ENCODE measurements around the gene OPCML. TPM values are rescaled to one million over a fixed set of nuclear protein-coding genes. Genes with fewer than 3 reads are reported as not detected.

OPCML gene
- total and polyA plus RNA-seq, 2 donors (not counting 1 experiment from before 2014, with no cell fraction given): not detected

DNA sequence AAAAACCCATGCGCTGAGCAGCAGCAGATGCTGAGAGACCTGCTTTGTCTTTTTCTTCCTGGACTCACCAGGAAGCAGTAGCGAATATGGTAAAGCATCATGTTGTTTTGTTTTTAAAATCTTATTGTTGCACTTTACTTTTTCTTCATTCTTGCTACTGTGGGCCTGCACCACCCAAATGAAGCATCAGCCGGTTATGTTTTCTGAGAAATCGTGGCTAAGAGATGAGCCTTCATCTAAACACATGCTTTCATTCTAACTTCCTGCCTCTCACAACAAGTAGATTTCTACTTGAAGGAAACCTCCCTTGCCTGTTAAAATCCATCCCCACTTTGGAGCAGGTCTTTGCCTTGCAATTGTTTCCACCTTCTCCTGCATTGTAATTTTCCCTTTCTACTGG is 1136.0 kb downstream of the OPCML start:
- CTCF ChIA-PET: no interaction called here
- H3K27ac ChIP-seq (ENCODE audit: low read length in 2 of 2): no peak overlapping the region
- no peak overlapping the region for H2AFZ ChIP-seq (ENCODE audit: insufficient read depth, low read depth, low read length, poor library complexity, severe bottlenecking)
- ATAC-seq (ENCODE audit: low read depth) (no peak), DNase-seq (no peak)
- TF ChIP-seq, protein P1, sequence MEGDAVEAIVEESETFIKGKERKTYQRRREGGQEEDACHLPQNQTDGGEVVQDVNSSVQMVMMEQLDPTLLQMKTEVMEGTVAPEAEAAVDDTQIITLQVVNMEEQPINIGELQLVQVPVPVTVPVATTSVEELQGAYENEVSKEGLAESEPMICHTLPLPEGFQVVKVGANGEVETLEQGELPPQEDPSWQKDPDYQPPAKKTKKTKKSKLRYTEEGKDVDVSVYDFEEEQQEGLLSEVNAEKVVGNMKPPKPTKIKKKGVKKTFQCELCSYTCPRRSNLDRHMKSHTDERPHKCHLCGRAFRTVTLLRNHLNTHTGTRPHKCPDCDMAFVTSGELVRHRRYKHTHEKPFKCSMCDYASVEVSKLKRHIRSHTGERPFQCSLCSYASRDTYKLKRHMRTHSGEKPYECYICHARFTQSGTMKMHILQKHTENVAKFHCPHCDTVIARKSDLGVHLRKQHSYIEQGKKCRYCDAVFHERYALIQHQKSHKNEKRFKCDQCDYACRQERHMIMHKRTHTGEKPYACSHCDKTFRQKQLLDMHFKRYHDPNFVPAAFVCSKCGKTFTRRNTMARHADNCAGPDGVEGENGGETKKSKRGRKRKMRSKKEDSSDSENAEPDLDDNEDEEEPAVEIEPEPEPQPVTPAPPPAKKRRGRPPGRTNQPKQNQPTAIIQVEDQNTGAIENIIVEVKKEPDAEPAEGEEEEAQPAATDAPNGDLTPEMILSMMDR (IDR thresholded peaks at IDR 0.05): no peak
- TF ChIP-seq EZH2 (IDR thresholded peaks at IDR 0.05; ENCODE audit: borderline replicate concordance, insufficient read depth, low read depth, low read length, poor library complexity, severe bottlenecking): no peak
- H3K4me3 Mint-ChIP-seq: no peak overlapping the region
- H3K4me1 Mint-ChIP-seq: no peaks in the 10 kb centered on the region
- no peaks in the 10 kb centered on the region for H3K79me2 ChIP-seq (ENCODE audit: control insufficient read depth, insufficient read depth, low read length)
- H4K20me1 ChIP-seq (ENCODE audit: control insufficient read depth, insufficient read depth, low read length, poor library complexity, severe bottlenecking): no peaks in the 10 kb centered on the region
- peaks cover 0 to 3% (median 0%) of the 10 kb centered on the region in 3 donors for H3K9me3 ChIP-seq (ENCODE audit: control extremely low read depth in 1 of 3, control insufficient read depth in 2 of 3, insufficient read depth in 1 of 3, low read length in 2 of 3)
- no peaks in the 10 kb centered on the region for H3K36me3 ChIP-seq (replicated peaks in 1 of 2; ENCODE audit: control extremely low read depth in 1 of 2, control insufficient read depth in 1 of 2, extremely low read depth in 1 of 2, insufficient read depth in 2 of 2, low read length in 1 of 2)
- H3K4me3 ChIP-seq (ENCODE audit: control extremely low read depth in 1 of 5, extremely low read depth in 1 of 5, insufficient read depth in 1 of 5, low read depth in 2 of 5, low read length in 4 of 5): no peak overlapping the region
- intact Hi-C loops (cut with micrococcal nuclease): no loop called here
- no peak overlapping the region for H3K27ac Mint-ChIP-seq
- no peaks in the 10 kb centered on the region for H3K4me1 ChIP-seq (ENCODE audit: control insufficient read depth in 2 of 2, insufficient read depth in 2 of 2, low read length in 2 of 2)
- no peak overlapping the region for H3K9ac ChIP-seq (ENCODE audit: low read length)
- 100% methylated on average over 3 of the region's 4 CpGs for WGBS (ENCODE audit: insufficient coverage)
- H3K27me3 Mint-ChIP-seq: no peaks in the 10 kb centered on the region
- H3K27me3 ChIP-seq (replicated peaks in 1 of 4; ENCODE audit: control extremely low read depth in 1 of 4, control insufficient read depth in 3 of 4, insufficient read depth in 4 of 4, low read length in 3 of 4): no peaks in the 10 kb centered on the region
- POLR2A ChIA-PET: no interaction called here
- H3K9me3 Mint-ChIP-seq (ENCODE audit: insufficient read depth): peaks cover 5% of the 10 kb centered on the region
- H3K4me2 ChIP-seq (replicated peaks; ENCODE audit: low read depth, low read length, poor library complexity, severe bottlenecking): no peak overlapping the region

DNA sequence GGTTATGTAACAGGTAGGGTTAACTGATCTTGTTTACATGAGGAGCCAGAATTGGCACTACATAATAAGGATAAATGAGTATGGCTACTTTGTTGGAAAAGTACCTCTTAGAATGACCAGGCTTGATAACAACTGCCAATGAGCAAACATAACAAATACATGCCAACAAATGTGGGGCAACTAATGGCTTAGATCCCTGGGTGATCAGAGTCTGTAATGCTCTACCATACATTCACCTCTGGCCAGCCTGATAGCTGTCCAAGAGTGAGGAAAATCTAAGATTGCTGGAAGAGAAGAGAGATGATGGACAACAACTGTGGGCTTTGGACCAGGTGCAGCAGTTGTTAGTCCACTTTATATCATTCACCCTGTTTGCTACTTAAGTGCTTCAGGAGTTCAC is 1136.9 kb downstream of the OPCML start:
- Mint-ChIP-seq H3K27ac (no peak overlapping the region), H3K4me3 (no peak overlapping the region), H3K4me1 (no peaks in the 10 kb centered on the region), H3K9me3 (ENCODE audit: insufficient read depth) (peaks cover 5% of the 10 kb centered on the region), H3K27me3 (no peaks in the 10 kb centered on the region)
- Histone ChIP-seq H2AFZ (ENCODE audit: insufficient read depth, low read depth, low read length, poor library complexity, severe bottlenecking) (no peak overlapping the region), H3K4me3 (ENCODE audit: control extremely low read depth in 1 of 5, extremely low read depth in 1 of 5, insufficient read depth in 1 of 5, low read depth in 2 of 5, low read length in 4 of 5) (no peak overlapping the region), H3K36me3 (replicated peaks in 1 of 2; ENCODE audit: control extremely low read depth in 1 of 2, control insufficient read depth in 1 of 2, extremely low read depth in 1 of 2, insufficient read depth in 2 of 2, low read length in 1 of 2) (no peaks in the 10 kb centered on the region), H3K4me2 (replicated peaks; ENCODE audit: low read depth, low read length, poor library complexity, severe bottlenecking) (no peak overlapping the region), H3K27ac (ENCODE audit: low read length in 2 of 2) (no peak overlapping the region), H3K4me1 (ENCODE audit: control insufficient read depth in 2 of 2, insufficient read depth in 2 of 2, low read length in 2 of 2) (no peaks in the 10 kb centered on the region), H3K27me3 (replicated peaks in 1 of 4; ENCODE audit: control extremely low read depth in 1 of 4, control insufficient read depth in 3 of 4, insufficient read depth in 4 of 4, low read length in 3 of 4) (no peaks in the 10 kb centered on the region), H3K79me2 (ENCODE audit: control insufficient read depth, insufficient read depth, low read length) (no peaks in the 10 kb centered on the region), H3K9me3 (ENCODE audit: control extremely low read depth in 1 of 3, control insufficient read depth in 2 of 3, insufficient read depth in 1 of 3, low read length in 2 of 3) (peaks cover 0 to 4% (median 3%) of the 10 kb centered on the region in 3 donors), H3K9ac (ENCODE audit: low read length) (no peak overlapping the region), H4K20me1 (ENCODE audit: control insufficient read depth, insufficient read depth, low read length, poor library complexity, severe bottlenecking) (no peaks in the 10 kb centered on the region)
- intact Hi-C loops (cut with micrococcal nuclease): no loop called here
- ChIA-PET CTCF (no interaction called here), POLR2A (no interaction called here)
- TF ChIP-seq, protein P1 (IDR thresholded peaks at IDR 0.05): no peak
- TF ChIP-seq EZH2 (IDR thresholded peaks at IDR 0.05; ENCODE audit: borderline replicate concordance, insufficient read depth, low read depth, low read length, poor library complexity, severe bottlenecking): no peak
- DNase-seq: no peak
- no peak for ATAC-seq (ENCODE audit: low read depth)
